Stimulated activated CD8-positive, alpha-beta memory T cell treated with anti-CD3 and anti-CD28 coated beads, Interleukin-4, amount 100 ng/mL, for 24 hours (primary cell): ENCODE results near the gene CDC37L1.
A peak's percentile ranks its signal among the peaks of the same experiment; 100 is the strongest.
"Not testable (repeated sequence)": the region's sequence is repeated elsewhere in the genome, so short reads cannot be mapped to it uniquely, and the experiment has no call there.

Experiments used
- DNase-seq: peaks from one replicate; pipeline ENCODE4 v3.0.0-alpha.2; 2020; ENCODE audit warnings: low read depth

Gene CDC37L1

DNA sequence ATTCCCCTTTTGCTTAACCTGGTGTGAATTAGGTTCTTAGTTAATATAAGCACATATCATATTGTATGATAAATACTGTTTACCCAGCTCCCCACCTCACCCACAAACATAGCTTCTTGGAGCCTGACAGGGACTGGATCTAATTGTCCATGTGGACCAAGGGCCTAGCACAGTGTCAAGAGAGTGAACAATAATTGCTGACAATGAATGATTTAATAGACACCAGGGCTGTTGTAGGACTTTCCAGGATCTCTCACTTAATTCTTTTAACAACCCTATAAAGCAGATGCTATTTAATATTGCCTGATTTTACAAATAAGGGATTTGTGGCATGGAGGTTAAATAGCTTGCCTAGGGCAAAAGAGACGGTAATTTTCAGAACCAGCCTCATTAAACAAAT, 36.8 kb downstream of the CDC37L1 start:
- DNase-seq: no peak

DNA sequence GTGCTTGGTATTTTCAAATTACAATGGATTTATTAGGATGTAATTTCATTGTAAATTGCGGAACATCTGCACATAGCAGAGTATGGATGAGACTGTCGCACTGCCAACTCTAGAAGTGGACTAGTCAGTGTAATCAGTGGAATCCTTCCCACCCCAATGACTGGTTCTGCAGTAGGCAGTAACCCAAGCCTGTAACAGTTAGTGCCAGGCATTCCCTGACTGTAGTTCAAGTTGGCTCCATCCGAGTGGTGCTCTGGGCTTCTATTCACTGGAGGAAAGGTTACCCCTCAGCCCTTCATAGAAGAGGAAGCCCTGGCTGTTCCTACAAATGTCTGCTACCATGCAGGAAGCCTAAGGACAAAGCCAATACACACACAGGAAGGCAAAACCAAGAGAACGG, 38.4 kb downstream of the CDC37L1 start:
- no peak for DNase-seq

DNA sequence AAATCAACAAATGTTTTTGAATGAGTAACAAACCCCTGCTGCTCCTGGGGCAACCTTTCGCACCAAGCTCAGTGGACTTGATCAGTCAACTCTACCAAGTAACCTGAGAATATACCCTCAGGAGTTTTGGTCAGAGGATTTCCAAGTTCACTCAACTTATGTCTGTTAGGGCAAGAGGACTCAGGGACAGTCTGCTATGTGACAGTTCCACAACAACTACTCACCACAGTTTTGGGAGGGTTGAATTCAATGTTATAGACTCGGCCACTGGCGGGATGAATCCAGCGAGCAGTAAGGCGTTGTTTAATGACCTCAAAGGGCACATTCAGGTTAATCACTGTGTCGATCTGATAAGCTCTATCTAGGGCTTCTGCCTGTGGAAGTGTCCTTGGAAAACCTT, 39.5 kb downstream of the CDC37L1 start:
- DNase-seq: no peak

DNA sequence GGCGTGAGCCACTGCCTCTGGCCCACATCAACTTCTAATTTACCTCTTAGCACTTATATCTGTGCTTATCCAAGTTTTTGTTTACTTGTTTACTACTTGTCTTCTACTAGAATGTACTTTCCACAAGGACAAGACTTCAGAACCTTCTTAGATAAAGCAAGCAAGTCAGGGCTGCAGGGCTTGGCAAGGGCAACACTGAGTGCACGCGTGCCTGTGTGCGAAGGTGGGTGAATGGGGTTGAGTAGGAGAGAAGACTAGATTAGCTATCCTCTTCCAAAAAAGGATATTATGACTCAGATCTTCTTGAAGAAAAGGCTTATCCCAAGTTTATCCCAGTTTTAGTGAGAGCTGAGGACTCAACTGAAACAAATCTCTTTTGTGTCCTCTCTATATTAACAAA, 42.4 kb downstream of the CDC37L1 start:
- no peak for DNase-seq

DNA sequence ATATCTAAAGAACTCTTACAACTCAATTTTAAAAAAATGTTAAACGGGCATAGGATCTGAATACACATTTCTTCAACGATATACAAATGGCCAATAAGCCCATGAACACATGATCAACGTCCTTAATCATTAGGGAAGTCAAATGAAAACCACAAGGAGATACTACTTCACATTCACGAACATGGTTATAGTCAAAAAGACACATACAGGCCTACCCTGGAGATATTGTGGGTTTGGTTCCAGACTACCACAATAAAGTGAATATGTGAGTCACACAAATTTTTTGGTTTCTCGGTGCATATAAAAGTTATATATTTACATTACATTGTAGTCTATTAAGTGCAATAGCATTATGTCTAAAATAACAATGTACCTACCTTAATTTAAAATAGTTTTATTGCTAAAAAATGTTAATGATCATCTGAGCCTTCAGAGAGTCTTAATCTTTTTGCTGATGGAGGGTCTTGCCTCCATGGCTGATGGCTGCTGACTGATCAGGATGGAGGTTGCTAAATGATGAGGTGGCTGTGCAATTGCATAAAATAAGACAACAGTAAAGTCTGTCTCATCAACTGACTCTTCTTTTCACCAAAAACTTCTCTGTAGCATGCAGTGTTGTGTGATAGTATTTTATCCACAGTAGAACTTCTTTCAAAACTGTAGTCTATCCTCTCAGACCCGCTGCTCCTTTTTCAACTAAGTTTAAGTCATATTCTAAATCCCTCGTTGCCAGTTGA, 46.5 kb downstream of the CDC37L1 start:
- DNase-seq: no peak

GRCh38 chr9:4727593-4727992, 48.2 kb downstream of the CDC37L1 start:
- DNase-seq: no peak

GRCh38 chr9:4732890-4733289, 53.5 kb downstream of the CDC37L1 start:
- no peak for DNase-seq

GRCh38 chr9:4734150-4734549, 54.8 kb downstream of the CDC37L1 start:
- no peak for DNase-seq

DNA sequence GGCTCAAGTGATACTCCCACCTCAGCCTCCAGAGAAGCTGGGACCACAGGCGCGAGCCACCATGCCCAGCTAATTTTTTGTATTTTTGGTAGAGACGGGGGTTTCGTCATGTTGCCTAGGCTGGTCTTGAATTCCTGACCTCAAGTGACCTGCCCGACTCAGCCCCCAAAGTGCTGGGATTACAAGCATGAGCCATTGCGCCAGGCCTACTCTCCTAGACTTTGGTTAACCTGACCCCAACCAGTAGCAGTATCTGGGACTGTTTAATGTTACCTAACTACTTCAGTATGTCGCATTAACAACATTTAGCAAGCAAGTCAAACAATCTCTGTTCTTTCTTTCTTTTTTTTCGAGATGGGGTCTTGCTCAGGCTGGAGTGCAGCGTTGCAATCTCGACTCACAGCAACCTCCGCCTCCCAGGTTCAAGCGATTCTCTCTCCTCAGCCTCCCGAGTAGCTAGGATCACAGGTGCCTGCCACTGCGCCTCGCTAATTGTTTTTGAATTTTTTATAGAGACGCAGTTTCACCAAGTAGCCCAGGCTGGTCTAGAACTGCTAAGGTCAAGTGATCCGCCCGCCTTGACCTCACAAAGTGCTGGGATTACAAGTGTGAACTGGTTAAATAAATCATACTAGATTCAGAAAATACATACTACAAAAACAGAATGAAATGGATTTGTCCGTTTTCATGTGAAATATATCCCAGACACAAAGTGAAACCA, 59.7 kb downstream of the CDC37L1 start:
- DNase-seq: no peak

DNA sequence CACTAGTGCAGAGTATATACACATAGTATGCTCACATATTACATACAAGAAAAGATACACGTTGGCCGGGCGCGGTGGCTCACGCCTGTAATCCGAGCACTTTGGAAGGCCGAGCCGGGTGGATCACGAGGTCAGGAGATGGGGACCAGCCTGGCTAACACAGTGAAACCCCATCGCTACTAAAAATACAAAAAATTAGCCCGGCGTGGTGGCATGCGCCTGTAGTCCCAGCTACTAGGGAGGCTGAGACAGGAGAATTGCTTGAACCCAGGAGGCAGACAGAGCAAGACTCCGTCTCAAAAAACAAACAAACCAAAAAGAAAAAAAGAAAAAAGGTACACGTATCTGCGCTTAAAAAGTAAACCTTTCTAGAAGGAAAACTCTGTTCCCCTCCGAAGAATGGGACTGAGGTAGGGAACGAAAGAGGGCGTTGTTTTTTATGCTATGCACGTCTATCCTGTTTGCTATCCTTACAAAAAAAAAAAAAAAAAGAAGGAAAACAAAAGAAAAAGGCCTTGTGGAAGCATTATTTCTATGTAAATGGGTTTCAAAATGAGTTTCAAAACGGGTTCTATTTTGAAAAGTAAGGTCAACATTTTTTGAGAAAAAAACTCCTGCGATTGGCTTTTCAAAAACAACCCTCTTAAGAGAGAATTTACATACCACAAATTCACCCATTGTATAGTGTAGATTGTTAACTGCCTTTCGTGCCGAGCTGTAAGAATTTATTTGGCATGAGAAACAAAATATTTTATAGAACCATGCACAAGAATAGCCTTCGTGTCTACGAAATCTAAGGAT, 60.4 kb downstream of the CDC37L1 start:
- DNase-seq: no peak

- DNase-seq: no peak
Observed at GRCh38 chr9:4740388-4740637, 60.9 kb downstream of the CDC37L1 start.

- DNase-seq: peak; percentile 86
Observed at GRCh38 chr9:4740638-4741364, 61.4 kb downstream of the CDC37L1 start, which contains the start of gene AK3. TSS of gene AK3 (minus strand) at chr9:4741202. CDS start at chr9:4741087, 115 bp downstream.

DNA sequence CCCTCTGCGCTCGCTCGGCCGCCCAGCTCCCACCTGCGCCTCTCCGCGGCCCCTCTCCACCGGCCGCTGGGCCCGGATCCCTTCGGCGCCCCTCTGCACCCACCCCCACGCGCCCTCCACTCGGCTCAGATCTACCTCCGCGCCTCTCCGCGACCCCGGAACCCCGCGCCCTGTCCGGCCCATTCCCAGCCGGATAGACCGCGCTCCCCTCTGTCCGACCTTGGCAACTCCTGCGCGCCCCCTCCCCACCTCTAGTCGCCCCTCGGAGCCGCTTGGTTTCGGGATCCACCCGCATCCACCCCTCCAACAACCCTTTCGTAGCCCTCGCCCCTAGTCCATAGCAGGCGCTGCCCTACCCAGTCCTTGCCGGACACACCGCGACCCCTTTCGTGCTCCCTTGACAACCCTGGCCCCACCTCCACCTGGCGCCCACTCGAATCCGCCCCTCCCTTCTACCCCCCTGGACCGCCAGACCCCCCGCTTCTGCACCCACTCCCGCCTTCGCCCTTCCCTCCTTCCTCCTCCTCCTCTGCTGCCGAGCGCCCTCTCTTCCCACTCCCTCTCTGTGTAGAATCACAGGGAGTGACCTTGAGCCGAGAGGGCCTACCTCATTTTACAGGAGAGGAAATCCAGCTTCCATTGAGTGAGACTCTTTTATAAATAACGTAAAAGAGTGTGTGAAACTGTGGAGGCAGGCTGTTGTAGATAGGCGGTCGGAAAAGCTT, 62.2 kb downstream of the CDC37L1 start:
- no peak for DNase-seq

DNA sequence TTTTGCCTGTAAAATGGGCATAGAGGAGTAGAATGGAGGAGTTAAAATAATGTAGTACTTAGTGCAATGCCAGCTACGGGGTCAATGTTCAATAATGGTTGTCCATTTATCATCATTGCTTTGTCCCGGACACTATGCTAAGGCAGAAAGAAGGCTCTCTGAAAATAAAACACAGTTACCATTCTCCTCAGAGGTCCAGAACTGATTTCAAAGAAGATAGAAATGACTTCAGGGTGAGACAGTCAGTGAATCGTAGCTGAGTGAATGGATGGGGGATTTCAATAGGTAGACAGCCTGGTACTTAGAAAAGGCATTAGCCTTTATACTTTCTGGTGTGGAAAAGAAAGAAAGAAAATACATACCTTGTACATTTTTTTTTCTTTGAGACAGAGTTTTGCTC, 62.9 kb downstream of the CDC37L1 start:
- DNase-seq: no peak

- DNase-seq: no peak
Observed at GRCh38 chr9:4743131-4743875, 63.9 kb downstream of the CDC37L1 start.

- DNase-seq: no peak
Observed at GRCh38 chr9:4746278-4747030, 67.1 kb downstream of the CDC37L1 start.

- no peak for DNase-seq
Observed at GRCh38 chr9:4748612-4749011, 69.2 kb downstream of the CDC37L1 start.

DNA sequence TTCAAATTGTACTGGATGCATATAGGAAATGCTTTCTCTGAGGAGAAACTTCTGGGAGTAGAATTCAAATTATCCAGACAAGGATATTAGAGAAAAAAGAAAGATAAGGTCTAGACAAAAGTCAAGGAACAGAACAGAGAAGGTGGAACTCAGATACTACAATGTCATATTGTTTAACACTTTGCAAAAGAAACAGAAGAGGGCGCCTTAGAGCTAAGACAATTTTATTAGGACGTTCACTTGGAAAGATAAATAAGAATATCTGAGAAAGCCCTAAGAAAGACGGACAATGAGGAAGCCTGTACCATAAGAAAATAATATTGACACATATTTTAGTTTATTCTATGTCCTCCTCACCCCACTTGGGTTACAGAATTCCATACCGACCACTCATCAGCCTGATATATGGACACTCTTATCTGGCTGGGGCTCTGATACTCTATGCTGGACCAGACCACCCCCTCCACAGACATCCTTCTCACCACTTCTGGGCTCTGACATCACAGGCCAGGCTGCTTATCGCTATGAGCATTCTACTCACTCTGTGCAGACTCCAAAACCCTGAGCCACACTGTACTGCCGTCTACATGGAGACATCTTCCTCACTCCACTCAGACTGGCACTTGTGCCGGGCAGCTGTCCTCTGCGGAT, 70.8 kb downstream of the CDC37L1 start:
- DNase-seq: no peak

- DNase-seq: not testable (repeated sequence)
Observed at GRCh38 chr9:4754530-4754929, 75.2 kb downstream of the CDC37L1 start.
